Activated CD4-positive, alpha-beta memory T cell treated with anti-CD3 and anti-CD28 coated beads for 36 hours (primary cell): Measurements from ENCODE around the gene OXER1. TPM values are rescaled to one million over a fixed set of nuclear protein-coding genes. Genes with fewer than 3 reads are reported as not detected.

Source experiments
- CTCF ChIA-PET: fragments of 350-600 bp; sonication (Branson Sonifier 250); formaldehyde crosslinking; loops from one replicate; lab custom pipeline; 2021; ENCODE audit warnings: antibody characterized with exemption, inconsistent platforms; lab: Charles Lee
- POLR2A ChIA-PET: fragments of 350-600 bp; sonication (Branson Sonifier 250); formaldehyde crosslinking; loops from one replicate; lab custom pipeline; 2021; ENCODE audit warnings: antibody characterized with exemption; lab: Charles Lee
- DNase-seq: peaks from one replicate; pipeline ENCODE4 v3.0.0-alpha.2; 2020
- H3K27ac Mint-ChIP-seq: one replicate; pipeline ENCODE4 v1.8.0; 2021; ENCODE audit warnings: mixed read lengths
- H3K27me3 Mint-ChIP-seq: one replicate; pipeline ENCODE4 v1.8.0; 2021; ENCODE audit warnings: mixed read lengths
- H3K36me3 Mint-ChIP-seq: one replicate; pipeline ENCODE4 v1.8.0; 2021; ENCODE audit warnings: mixed read lengths
- H3K4me1 Mint-ChIP-seq: one replicate; pipeline ENCODE4 v1.8.0; 2021; ENCODE audit warnings: low read depth, mixed read lengths
- H3K4me3 Mint-ChIP-seq: one replicate; pipeline ENCODE4 v1.8.0; 2021; ENCODE audit warnings: mild to moderate bottlenecking, mixed read lengths
- H3K9me3 Mint-ChIP-seq: one replicate; pipeline ENCODE4 v1.8.0; 2021; ENCODE audit warnings: mixed read lengths
- intact Hi-C: fragments of 100-400 bp; cut with micrococcal nuclease; formaldehyde crosslinking; loops from one replicate; pipeline ENCODE4 v1.15.1; 2023
- total RNA-seq, 2 experiments: library from RNA; stranded (reverse); gene quantifications; one replicate each; pipeline ENCODE4 v1.2.3, GENCODE V29; 2021

OXER1 gene
- total RNA-seq, 2 experiments from 2014 or later, result not detected

DNA sequence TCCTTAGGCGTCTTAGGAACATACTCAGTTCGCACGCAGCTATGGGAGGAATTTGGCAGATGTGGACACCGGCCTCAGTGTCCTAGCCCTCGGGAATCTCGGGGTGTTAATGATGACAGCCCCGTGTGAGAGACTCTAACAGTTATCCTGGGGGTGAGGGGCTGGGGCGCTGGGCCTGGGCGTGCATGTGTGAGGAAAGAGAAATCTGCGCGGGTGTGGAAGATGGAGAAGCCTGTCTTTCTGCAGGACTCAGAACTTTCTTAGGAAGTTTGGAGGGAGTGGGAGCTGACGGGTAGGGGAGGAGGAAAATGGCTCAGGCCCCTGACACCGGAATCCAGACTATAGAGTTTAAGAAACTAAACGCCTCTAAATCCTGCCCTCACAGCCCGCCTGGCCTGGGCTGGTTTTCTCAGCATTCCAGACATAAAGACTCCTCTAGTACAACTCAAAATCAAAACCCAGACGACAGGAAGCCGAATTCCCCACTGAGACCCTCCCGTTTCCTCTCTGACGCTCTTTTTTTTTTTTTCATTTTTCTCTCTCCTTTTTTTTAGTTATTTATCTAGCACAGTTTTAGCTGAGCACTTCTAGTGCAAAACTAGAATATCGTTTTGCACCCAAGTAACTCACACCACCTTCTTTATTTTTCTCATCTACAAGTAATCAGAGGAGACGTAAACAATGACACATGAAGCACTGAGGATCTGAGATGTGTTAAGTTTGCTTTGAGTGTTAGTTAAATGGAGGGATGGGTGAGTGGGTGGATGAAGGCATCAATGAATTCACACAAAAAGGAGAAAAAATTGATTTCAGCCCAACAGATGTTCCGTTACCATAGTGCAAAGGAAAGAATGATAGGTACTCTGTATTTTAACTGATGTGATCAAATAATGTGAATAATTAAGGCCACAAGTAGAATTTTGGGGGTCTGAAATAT is 29.7 kb upstream of the OXER1 start:
- POLR2A ChIA-PET, result interaction anchor here (4.2 kb wide), 1 partner anchor 17 kb away, joined by 19 read pairs; no protein-coding TSS in a partner anchor
- H3K9me3 Mint-ChIP-seq, result no peaks in the 10 kb centered on the region
- peak overlapping the region; percentile 33 for H3K4me3 Mint-ChIP-seq
- H3K27ac Mint-ChIP-seq, result no peak overlapping the region
- H3K4me1 Mint-ChIP-seq, result peaks cover 20% of the 10 kb centered on the region
- CTCF ChIA-PET, result interaction anchor here (1.3 kb wide), 1 partner anchor 17 kb away, joined by 5 read pairs; no protein-coding TSS in a partner anchor
- DNase-seq, result no peak
- intact Hi-C loops, result loop anchor here (10.0 kb wide), 1 partner anchor 299 kb away; the partner anchor contains the start of gene KCNG3
- peaks cover 51% of the 10 kb centered on the region for H3K27me3 Mint-ChIP-seq
- no peaks in the 10 kb centered on the region for H3K36me3 Mint-ChIP-seq

DNA sequence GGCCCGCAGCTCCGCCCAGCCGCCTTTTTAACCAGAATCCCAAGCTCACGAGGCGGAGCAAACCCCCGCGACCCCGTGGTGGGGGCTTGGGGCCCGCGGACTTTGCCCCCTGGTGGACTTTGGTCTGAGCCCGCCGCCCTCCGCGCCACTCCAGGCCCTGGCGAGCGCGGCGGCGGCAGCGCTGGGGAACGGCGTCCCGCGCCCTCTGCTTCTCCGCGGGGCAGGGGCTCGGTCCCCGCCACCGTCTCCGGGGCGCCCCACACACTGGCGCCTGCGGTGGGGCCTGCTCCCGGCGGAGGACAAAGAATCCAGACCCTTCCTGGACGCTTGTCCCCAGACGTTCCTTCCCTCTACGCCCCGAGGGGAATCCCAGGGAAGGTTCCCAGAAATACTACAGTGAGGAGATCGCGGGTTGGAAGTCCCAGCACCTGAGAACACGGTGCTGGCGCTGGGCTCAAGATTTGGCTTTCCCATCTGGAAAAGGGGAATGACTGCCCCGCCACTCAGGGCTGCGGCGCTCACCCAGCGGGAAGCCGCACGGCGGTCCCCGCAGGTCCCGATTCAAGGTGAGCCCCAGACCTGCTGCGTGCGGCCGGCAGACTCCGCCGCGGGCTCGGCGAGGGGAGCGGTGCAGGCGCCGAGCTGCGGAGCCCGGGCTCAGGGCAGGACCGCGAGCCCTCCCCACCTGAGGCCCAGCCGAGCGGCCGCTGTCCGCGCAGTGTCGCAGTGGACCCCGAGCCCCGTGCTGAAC is 28.8 kb upstream of the OXER1 start, which contains the start of gene HAAO:
Gene HAAO, minus strand, starts transcription at position 1 of the 751 bp plus-strand sequence. CDS start 47 bp downstream, outside the sequence.
- H3K4me3 Mint-ChIP-seq, result peak within 1 kb of the TSS; percentile 60
- H3K27me3 Mint-ChIP-seq, result peaks cover 53% of the 10 kb centered on the region
- intact Hi-C loops, result loop anchor here (10.0 kb wide), 1 partner anchor 298 kb away; the partner anchor contains the start of gene KCNG3
- no peak within 1 kb of the TSS for H3K27ac Mint-ChIP-seq
- CTCF ChIA-PET, result no interaction called here
- POLR2A ChIA-PET, result interaction anchor here (1.9 kb wide), 1 partner anchor 17 kb away, joined by 7 read pairs; no protein-coding TSS in a partner anchor
- no peak for DNase-seq
- H3K36me3 Mint-ChIP-seq, result no peaks in the 10 kb centered on the region
- peaks cover 20% of the 10 kb centered on the region for H3K4me1 Mint-ChIP-seq
- H3K9me3 Mint-ChIP-seq, result no peaks in the 10 kb centered on the region

DNA sequence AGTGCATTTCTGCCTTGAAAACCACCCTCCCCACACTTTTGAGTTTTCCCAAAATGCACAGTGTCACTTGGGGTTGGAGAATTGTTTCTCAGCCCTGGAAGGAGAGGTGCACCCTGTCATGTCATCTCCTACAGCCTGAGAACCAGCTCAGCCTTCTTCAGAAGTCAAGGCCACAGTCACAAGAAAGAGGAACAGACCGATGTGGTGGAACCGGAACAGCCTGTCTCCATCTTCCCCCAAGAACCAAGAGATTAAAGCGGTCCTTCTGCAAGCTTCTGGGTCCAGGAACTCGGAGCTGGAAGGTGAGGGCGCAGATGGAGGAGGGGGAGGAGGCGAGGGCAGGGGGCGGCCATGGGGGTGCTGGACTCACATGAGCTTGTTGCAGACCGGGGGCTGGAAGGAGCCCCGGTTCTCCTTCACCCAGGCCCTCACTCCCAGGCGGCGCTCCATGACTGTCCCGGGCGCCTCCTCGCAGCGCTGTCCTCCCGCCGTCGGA is 28.2 kb upstream of the OXER1 start:
- ChIA-PET CTCF (no interaction called here), POLR2A (interaction anchor here (1.9 kb wide), 1 partner anchor 18 kb away, joined by 7 read pairs; no protein-coding TSS in a partner anchor)
- DNase-seq, result peak; percentile 23
- H3K4me1 Mint-ChIP-seq, result peaks cover 20% of the 10 kb centered on the region
- H3K9me3 Mint-ChIP-seq, result no peaks in the 10 kb centered on the region
- peaks cover 53% of the 10 kb centered on the region for H3K27me3 Mint-ChIP-seq
- H3K36me3 Mint-ChIP-seq, result no peaks in the 10 kb centered on the region
- peak overlapping the region; percentile 60 for H3K4me3 Mint-ChIP-seq
- no peak overlapping the region for H3K27ac Mint-ChIP-seq
- intact Hi-C loops, result loop anchor here (10.0 kb wide), 1 partner anchor 297 kb away; the partner anchor contains the start of gene KCNG3

DNA sequence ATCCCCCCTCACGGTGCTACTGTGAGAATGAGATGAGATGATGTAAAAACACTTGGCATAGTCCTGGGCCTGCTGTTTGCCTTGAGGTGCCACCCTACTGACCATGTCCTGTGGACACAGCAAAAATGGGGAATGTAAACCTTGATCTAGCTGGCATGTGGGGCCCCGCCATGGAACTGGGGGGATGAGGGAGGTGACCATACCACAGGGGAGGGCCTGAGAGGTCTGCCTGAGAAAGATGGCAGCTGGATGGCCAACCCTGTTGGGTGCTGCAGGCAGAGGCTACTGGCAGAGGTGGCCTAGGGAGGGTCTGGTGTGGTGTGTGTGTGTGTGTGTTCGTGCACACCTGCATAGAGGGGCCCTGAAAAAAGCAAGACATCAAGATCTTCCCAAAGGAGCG is 27.7 kb upstream of the OXER1 start:
- ChIA-PET CTCF (no interaction called here), POLR2A (interaction anchor here (1.9 kb wide), 1 partner anchor 19 kb away, joined by 7 read pairs; no protein-coding TSS in a partner anchor)
- no peaks in the 10 kb centered on the region for H3K36me3 Mint-ChIP-seq
- DNase-seq, result no peak
- no peaks in the 10 kb centered on the region for H3K9me3 Mint-ChIP-seq
- no peak overlapping the region for H3K27ac Mint-ChIP-seq
- peaks cover 19% of the 10 kb centered on the region for H3K4me1 Mint-ChIP-seq
- peaks cover 52% of the 10 kb centered on the region for H3K27me3 Mint-ChIP-seq
- H3K4me3 Mint-ChIP-seq, result no peak overlapping the region
- intact Hi-C loops, result loop anchor here (10.0 kb wide), 1 partner anchor 297 kb away; the partner anchor contains the start of gene KCNG3

DNA sequence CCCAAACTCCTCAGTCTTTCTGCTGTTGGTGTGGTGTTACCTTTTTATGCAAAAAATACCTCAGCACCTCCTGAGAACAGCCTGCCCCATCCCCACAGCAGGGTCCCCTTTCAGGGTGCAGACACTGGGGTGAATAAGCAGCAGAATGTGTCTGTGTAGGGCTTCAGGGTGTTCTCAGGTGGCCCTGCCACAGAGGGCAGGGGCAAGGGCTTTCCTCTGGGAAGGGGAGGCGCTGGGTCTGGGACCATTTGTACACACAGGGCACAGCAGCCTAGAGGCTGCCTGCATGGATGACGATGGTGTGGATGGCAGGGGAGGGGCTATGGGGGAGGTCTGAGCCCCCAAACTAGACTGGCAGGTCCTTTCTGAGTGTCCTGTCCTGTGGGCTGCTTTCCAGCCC is 25.8 kb upstream of the OXER1 start:
- H3K4me3 Mint-ChIP-seq, result no peak overlapping the region
- intact Hi-C loops, result loop anchor here (10.0 kb wide), 1 partner anchor 295 kb away; the partner anchor contains the start of gene KCNG3
- DNase-seq, result peak; percentile 4
- H3K4me1 Mint-ChIP-seq, result peaks cover 10% of the 10 kb centered on the region
- H3K27ac Mint-ChIP-seq, result no peak overlapping the region
- POLR2A ChIA-PET, result no interaction called here
- H3K36me3 Mint-ChIP-seq, result no peaks in the 10 kb centered on the region
- CTCF ChIA-PET, result no interaction called here
- no peaks in the 10 kb centered on the region for H3K9me3 Mint-ChIP-seq
- H3K27me3 Mint-ChIP-seq, result peaks cover 46% of the 10 kb centered on the region

DNA sequence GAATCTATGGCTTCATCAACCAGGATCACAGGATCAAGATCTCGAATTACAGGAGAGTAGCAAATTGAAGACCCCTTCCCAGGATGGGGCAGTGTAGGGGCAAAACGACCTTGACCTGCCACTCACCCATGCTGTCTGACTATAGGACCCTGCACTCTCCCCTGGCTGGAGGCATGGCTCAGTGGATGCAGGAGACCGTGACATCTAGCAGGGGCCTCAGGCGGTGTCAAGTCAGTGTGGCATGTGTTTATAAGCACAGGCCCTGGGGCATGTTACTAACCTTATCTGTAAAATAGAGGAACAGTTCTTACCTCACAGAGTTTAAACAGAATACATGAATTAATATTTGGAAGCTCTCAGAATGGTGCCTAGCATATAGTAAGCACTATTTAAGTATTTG is 24.9 kb upstream of the OXER1 start:
- Mint-ChIP-seq H3K36me3 (no peaks in the 10 kb centered on the region), H3K4me1 (peaks cover 9% of the 10 kb centered on the region), H3K4me3 (no peak overlapping the region), H3K9me3 (no peaks in the 10 kb centered on the region), H3K27ac (no peak overlapping the region), H3K27me3 (peaks cover 38% of the 10 kb centered on the region)
- ChIA-PET CTCF (no interaction called here), POLR2A (no interaction called here)
- intact Hi-C loops, result no loop called here
- peak; percentile 1 for DNase-seq

DNA sequence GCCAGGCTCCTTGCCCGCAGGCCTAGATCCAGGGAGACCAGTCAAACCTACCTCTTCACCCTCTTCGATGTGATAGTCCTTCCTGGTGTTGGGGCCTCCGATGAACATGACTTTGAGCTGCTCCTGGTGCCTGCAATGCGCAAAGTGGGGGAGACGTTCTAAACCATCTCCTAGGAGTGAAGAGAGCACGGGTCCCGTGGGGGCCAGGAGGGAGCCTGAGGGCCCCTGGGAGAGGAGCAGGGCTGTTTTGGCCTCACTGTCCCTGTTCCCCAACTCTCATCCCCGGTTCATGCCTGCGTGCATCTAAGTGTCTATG is 24.5 kb upstream of the OXER1 start:
- Mint-ChIP-seq H3K4me1 (peaks cover 6% of the 10 kb centered on the region), H3K36me3 (no peaks in the 10 kb centered on the region), H3K9me3 (no peaks in the 10 kb centered on the region), H3K4me3 (no peak overlapping the region), H3K27ac (no peak overlapping the region), H3K27me3 (peaks cover 33% of the 10 kb centered on the region)
- intact Hi-C loops, result no loop called here
- ChIA-PET POLR2A (no interaction called here), CTCF (no interaction called here)
- DNase-seq, result peak; percentile 4

DNA sequence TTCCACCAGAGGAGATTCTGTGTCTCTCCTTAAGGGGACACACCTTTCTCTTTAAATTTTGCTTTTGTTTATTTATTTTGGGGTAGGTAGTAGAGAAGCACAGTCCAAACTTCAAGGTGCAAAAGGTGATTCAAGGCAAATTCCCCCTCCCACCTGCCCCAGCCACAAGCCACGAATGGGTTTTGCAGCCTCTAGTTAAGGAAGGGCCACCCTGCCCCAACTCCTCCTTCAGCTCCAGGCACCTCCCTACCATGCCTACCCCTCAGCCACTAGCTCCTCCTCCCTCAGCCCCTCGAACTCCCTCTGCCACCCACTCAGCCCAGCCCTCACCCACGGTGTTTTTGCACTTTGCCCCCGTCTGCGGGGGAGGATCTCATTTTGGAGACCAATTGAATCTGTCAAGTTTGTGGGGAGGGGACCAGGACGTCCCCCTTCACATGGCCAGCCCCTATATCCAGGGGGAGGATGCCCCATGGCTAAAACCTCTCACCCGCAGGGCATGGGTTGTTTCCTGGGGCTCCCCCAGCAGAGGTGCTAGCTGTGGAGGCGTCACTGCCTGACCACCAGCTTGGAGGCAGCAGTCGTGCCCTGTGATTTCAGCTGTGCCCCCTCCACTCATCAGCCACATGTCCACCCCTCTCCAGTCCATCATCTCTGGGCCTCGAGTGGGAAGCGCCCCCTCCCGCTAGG is 24.0 kb upstream of the OXER1 start:
- H3K4me1 Mint-ChIP-seq, result peaks cover 3% of the 10 kb centered on the region
- no peak overlapping the region for H3K4me3 Mint-ChIP-seq

DNA sequence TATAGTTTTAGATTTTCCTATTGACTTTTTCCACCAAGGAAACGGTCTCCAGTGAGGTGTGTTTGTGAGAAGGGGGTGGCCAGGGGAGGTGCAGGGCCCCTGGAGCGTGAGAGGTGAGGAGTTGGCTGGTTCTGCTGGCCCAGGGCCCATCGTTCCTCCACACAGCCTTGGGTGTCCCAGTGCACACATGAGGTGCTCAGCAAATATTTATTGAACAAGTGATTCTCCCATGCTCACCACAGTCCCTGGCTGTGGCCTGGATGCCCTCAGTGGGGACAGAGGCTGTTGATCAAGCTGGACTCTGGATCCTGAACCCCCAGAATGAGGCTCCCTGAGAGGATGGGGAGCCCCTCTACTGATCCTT is 23.5 kb upstream of the OXER1 start:
- Mint-ChIP-seq H3K4me3 (no peak overlapping the region), H3K4me1 (peaks cover 3% of the 10 kb centered on the region), H3K36me3 (no peaks in the 10 kb centered on the region), H3K27ac (no peak overlapping the region), H3K9me3 (no peaks in the 10 kb centered on the region), H3K27me3 (peaks cover 30% of the 10 kb centered on the region)
- ChIA-PET CTCF (no interaction called here), POLR2A (no interaction called here)
- intact Hi-C loops, result no loop called here
- peak; percentile 1 for DNase-seq

More for the DNA sequence above, 24.0 kb upstream of the OXER1 start:
- H3K27me3 Mint-ChIP-seq, result peaks cover 30% of the 10 kb centered on the region
- no peaks in the 10 kb centered on the region for H3K36me3 Mint-ChIP-seq
- H3K27ac Mint-ChIP-seq, result no peak overlapping the region
- no peaks in the 10 kb centered on the region for H3K9me3 Mint-ChIP-seq
- POLR2A ChIA-PET, result no interaction called here
- intact Hi-C loops, result no loop called here
- CTCF ChIA-PET, result no interaction called here
- peak; percentile 9 for DNase-seq

DNA sequence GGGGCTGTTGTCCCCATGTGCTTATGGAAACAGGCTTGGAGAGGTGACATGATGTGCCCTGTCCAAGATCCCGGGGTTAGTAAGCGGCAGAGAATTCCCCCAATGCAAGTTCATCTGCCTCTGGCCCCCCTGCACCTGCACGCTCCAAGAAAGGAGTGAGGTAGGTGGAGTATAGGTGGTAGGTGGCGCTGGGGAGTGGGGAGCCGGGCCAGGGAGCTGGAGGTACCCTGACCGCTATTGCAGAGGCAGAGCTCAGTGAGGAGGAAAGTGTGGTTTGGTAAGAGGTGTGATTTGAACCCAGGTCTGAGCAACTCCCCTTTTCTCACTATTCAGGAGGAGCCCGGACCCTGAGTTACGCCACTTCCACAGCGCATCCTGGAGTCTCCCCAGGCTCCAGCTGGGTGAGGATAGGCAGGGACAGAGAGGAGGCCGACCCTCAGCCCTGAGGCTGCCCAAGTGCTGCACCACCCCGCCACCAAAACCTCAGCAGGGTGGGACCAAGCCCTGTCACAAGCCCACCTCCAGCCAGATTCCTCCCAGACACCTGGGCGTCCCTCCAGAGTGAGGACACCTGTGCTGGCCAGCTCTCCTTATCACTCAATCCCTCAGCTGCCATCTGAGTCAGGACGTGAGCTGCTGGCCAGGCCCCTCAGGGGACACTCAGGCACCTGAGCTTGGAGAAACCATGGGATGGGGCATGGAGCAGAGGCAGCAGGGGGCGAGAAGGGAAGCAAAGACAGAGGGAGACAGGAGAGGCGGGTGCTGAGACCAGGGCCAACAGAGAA is 22.8 kb upstream of the OXER1 start:
- Mint-ChIP-seq H3K4me3 (no peak overlapping the region), H3K36me3 (no peaks in the 10 kb centered on the region), H3K27ac (no peak overlapping the region), H3K27me3 (peaks cover 26% of the 10 kb centered on the region), H3K9me3 (no peaks in the 10 kb centered on the region), H3K4me1 (no peaks in the 10 kb centered on the region)
- ChIA-PET POLR2A (no interaction called here), CTCF (no interaction called here)
- peak; percentile 3 for DNase-seq
- intact Hi-C loops, result no loop called here
